GM23338 (cell line): ENCODE results near the gene MS4A15. TPM values are rescaled to one million over a fixed set of nuclear protein-coding genes. Genes with fewer than 3 reads are reported as not detected.

Experiments
- ATAC-seq: fragments of 200-7000 bp; cut with Tn5 transposase; 3 replicates; pipeline ENCODE4 v1.9.1; 2020
- DNase-seq: peaks from one replicate; pipeline ENCODE4 v3.0.0-alpha.2; 2015; ENCODE audit warnings: low spot score
- H2AFZ ChIP-seq: fragments of 200-600 bp; sonication (generic); 2 replicates; pipeline ENCODE4 v1.8.0; 2016; ENCODE audit warnings: antibody characterized with exemption, mild to moderate bottlenecking, moderate library complexity
- H3F3A ChIP-seq: fragments of 200-600 bp; sonication (generic); replicated peaks from 2 replicates; pipeline ENCODE4 v1.8.0; 2017; ENCODE audit warnings: antibody characterized with exemption, mixed run types, low read depth
- H3K27ac ChIP-seq: fragments of 200-600 bp; sonication (generic); 2 replicates; pipeline ENCODE4 v1.6.1; 2016; ENCODE audit warnings: low read depth
- H3K27me3 ChIP-seq: fragments of 200-600 bp; sonication (generic); 2 replicates; pipeline ENCODE4 v1.8.0; 2016; ENCODE audit warnings: mild to moderate bottlenecking, mixed run types, moderate library complexity; ENCODE audit not compliant: insufficient read depth
- H3K36me3 ChIP-seq: fragments of 200-600 bp; sonication (generic); 2 replicates; pipeline ENCODE4 v1.8.0; 2016; ENCODE audit warnings: mild to moderate bottlenecking; ENCODE audit not compliant: insufficient read depth
- H3K4me1 ChIP-seq: fragments of 200-600 bp; sonication (generic); 2 replicates; pipeline ENCODE4 v1.8.0; 2016; ENCODE audit warnings: mild to moderate bottlenecking, moderate library complexity; ENCODE audit not compliant: insufficient read depth
- H3K4me2 ChIP-seq: fragments of 200-600 bp; sonication (generic); 2 replicates; pipeline ENCODE4 v1.7.1; 2017; ENCODE audit warnings: mixed run types
- H3K4me3 ChIP-seq: fragments of 200-600 bp; sonication (generic); 2 replicates; pipeline ENCODE4 v1.6.1; 2016; ENCODE audit warnings: mixed run types
- H3K79me2 ChIP-seq: fragments of 200-600 bp; sonication (generic); replicated peaks from 2 replicates; pipeline ENCODE4 v1.8.0; 2017; ENCODE audit warnings: mild to moderate bottlenecking; ENCODE audit not compliant: insufficient read depth
- H3K9me2 ChIP-seq: fragments of 200-600 bp; sonication (generic); 2 replicates; pipeline ENCODE4 v1.8.0; 2017; ENCODE audit not compliant: insufficient read depth
- H4K20me1 ChIP-seq: fragments of 200-600 bp; sonication (generic); replicated peaks from 2 replicates; pipeline ENCODE4 v1.8.0; 2017; ENCODE audit warnings: mild to moderate bottlenecking; ENCODE audit not compliant: insufficient read depth
- H3K27ac Mint-ChIP-seq: 2 replicates; pipeline ENCODE4 v1.8.0; 2020; ENCODE audit warnings: inconsistent platforms, mild to moderate bottlenecking, moderate library complexity, mixed read lengths
- H3K27me3 Mint-ChIP-seq: 3 replicates; pipeline ENCODE4 v1.8.0; 2022; ENCODE audit warnings: low read depth, mild to moderate bottlenecking, moderate library complexity, mixed read lengths, inconsistent platforms; ENCODE audit not compliant: insufficient read depth, poor library complexity
- H3K36me3 Mint-ChIP-seq: 3 replicates; pipeline ENCODE4 v1.8.0; 2021; ENCODE audit warnings: low read depth, mild to moderate bottlenecking, inconsistent platforms, moderate library complexity, mixed read lengths
- H3K4me1 Mint-ChIP-seq: 3 replicates; pipeline ENCODE4 v1.8.0; 2020; ENCODE audit warnings: mild to moderate bottlenecking, inconsistent platforms, mixed read lengths
- H3K4me3 Mint-ChIP-seq: 3 replicates; pipeline ENCODE4 v1.8.0; 2021; ENCODE audit warnings: moderate library complexity, mild to moderate bottlenecking, inconsistent platforms, mixed read lengths
- H3K9me3 Mint-ChIP-seq: 3 replicates; pipeline ENCODE4 v1.8.0; 2020; ENCODE audit warnings: moderate library complexity, mild to moderate bottlenecking, inconsistent platforms, mixed read lengths
- CREB1 ChIP-seq: fragments of 250-450 bp; sonication (Bioruptor Pico); IDR thresholded peaks from 2 replicates; pipeline ENCODE4 v1.5.0; 2020; ENCODE audit warnings: low read depth, mild to moderate bottlenecking, moderate library complexity
- CTCF ChIP-seq, 2 experiments: fragments of 200-600 bp in 1 of 2; sonication (generic) in 1 of 2; conservative IDR thresholded peaks; 2 replicates each; pipeline versions ENCODE4 v1.5.1 to v1.6.1; 2016 to 2017; ENCODE audit warnings: antibody characterized with exemption in 2 of 2, low read depth in 2 of 2, mild to moderate bottlenecking in 2 of 2, moderate library complexity in 1 of 2
- ETS1 ChIP-seq: IDR thresholded peaks from 2 replicates; pipeline ENCODE4 v1.6.1; 2016; ENCODE audit warnings: antibody characterized with exemption
- EZH2 ChIP-seq: fragments of 200-600 bp; sonication (generic); IDR thresholded peaks from one replicate; pipeline ENCODE4 v1.8.0; 2017; ENCODE audit warnings: antibody characterized with exemption, mild to moderate bottlenecking, low read depth; ENCODE audit not compliant: unreplicated experiment
- EZH2phosphoT487 ChIP-seq: fragments of 200-600 bp; sonication (generic); IDR thresholded peaks from one replicate; pipeline ENCODE4 v1.8.1; 2018; ENCODE audit warnings: antibody characterized with exemption; ENCODE audit not compliant: unreplicated experiment
- JUNB ChIP-seq: IDR thresholded peaks from one replicate; pipeline ENCODE4 v1.6.1; 2016; ENCODE audit warnings: antibody characterized with exemption; ENCODE audit not compliant: unreplicated experiment
- NANOG ChIP-seq: IDR thresholded peaks from 2 replicates; pipeline ENCODE4 v1.6.1; 2016; ENCODE audit warnings: antibody characterized with exemption, borderline replicate concordance
- POLR2AphosphoS5 ChIP-seq: IDR thresholded peaks from 2 replicates; pipeline ENCODE4 v1.6.1; 2016; ENCODE audit warnings: antibody characterized with exemption, low read depth
- REST ChIP-seq: IDR thresholded peaks from one replicate; pipeline ENCODE4 v1.6.1; 2018; ENCODE audit warnings: antibody characterized with exemption; ENCODE audit not compliant: unreplicated experiment
- STAT1 ChIP-seq: IDR thresholded peaks from one replicate; pipeline ENCODE4 v1.6.1; 2016; ENCODE audit warnings: antibody characterized with exemption; ENCODE audit not compliant: unreplicated experiment
- ZNF114 ChIP-seq: fragments of 250-450 bp; sonication (Bioruptor Pico); IDR thresholded peaks from 2 replicates; pipeline ENCODE4 v1.5.0; 2020; ENCODE audit warnings: mild to moderate bottlenecking, moderate library complexity
- ZNF331 ChIP-seq: fragments of 250-450 bp; sonication (Bioruptor Pico); IDR thresholded peaks from 2 replicates; pipeline ENCODE4 v1.5.0; 2020; ENCODE audit warnings: low read depth, mild to moderate bottlenecking, moderate library complexity
- ZNF462 ChIP-seq: fragments of 250-450 bp; sonication (Bioruptor Pico); IDR thresholded peaks from 2 replicates; pipeline ENCODE4 v1.5.0; 2020; ENCODE audit warnings: mild to moderate bottlenecking, moderate library complexity
- polyA plus RNA-seq: library from polyadenylated mRNA; unstranded; fragments of >200 nt; fragmentation: Nextera tagmentation; extraction: Ambion mirVana; gene quantifications from 2 replicates; pipeline ENCODE4 v1.2.1, GENCODE V29; 2016
- total RNA-seq: library from RNA; depleted of rRNA; stranded (reverse); fragments of >200 nt; shearing (Covaris generic); gene quantifications from 2 replicates; pipeline ENCODE4 v1.2.3, GENCODE V29; 2014

MS4A15 gene
- total and polyA plus RNA-seq, 2 experiments from 2014 or later, result 0.44 TPM; not detected in 1

GRCh38 chr11:60816590-60817157, 60.0 kb downstream of the MS4A15 start:
- ATAC-seq, result no peak
- Histone ChIP-seq H2AFZ (no peak overlapping the region), H3K79me2 (no peaks in the 10 kb centered on the region), H3K4me3 (no peak overlapping the region), H3K27ac (no peak overlapping the region), H3K9me2 (no peaks in the 10 kb centered on the region), H3K27me3 (no peaks in the 10 kb centered on the region), H3K4me1 (no peaks in the 10 kb centered on the region), H3K36me3 (no peaks in the 10 kb centered on the region), H3K4me2 (no peak overlapping the region), H4K20me1 (no peaks in the 10 kb centered on the region), H3F3A (no peaks in the 10 kb centered on the region)
- Mint-ChIP-seq H3K36me3 (peaks cover 12% of the 10 kb centered on the region; the same call in 2 of the 3 replicates), H3K4me3 (no peak overlapping the region), H3K27me3 (peaks cover 8% of the 10 kb centered on the region), H3K4me1 (no peaks in the 10 kb centered on the region), H3K9me3 (peaks cover 34% of the 10 kb centered on the region), H3K27ac (no peak overlapping the region)
- DNase-seq, result no peak
- TF ChIP-seq REST, result no peak
- TF ChIP-seq ZNF114 (CRISPR knock-in tag), result no peak
- TF ChIP-seq POLR2AphosphoS5, result no peak
- TF ChIP-seq STAT1, result no peak
- TF ChIP-seq ZNF462 (CRISPR knock-in tag), result no peak
- TF ChIP-seq JUNB, result no peak
- TF ChIP-seq EZH2, result no peak
- TF ChIP-seq ETS1, result no peak
- TF ChIP-seq ZNF331 (CRISPR knock-in tag), result no peak
- TF ChIP-seq CREB1 (CRISPR knock-in tag), result no peak
- TF ChIP-seq EZH2phosphoT487, result no peak
- no peak for TF ChIP-seq NANOG
- TF ChIP-seq CTCF (conservative IDR thresholded peaks at IDR 0.05; ENCODE audit: low read depth in 2 of 2), result no peak
